ENCODE data around the gene VLDLR. TPM values are rescaled to one million over a fixed set of nuclear protein-coding genes. Genes with fewer than 3 reads are reported as not detected.
"Not testable (repeated sequence)": the region's sequence is repeated elsewhere in the genome, so short reads cannot be mapped to it uniquely, and the experiment has no call there.

Gene VLDLR
- total RNA-seq, 2 experiments from 2014 or later, result 13.0 to 17.1 TPM

GRCh38 chr9:2693056-2693455, 71.5 kb downstream of the VLDLR start:
- TF ChIP-seq CTCF (IDR thresholded peaks at IDR 0.05), result no peak
- H3K9me3 Mint-ChIP-seq, result no peaks in the 10 kb centered on the region
- no peaks in the 10 kb centered on the region for H3K4me1 Mint-ChIP-seq (ENCODE audit: low read depth)
- no peaks in the 10 kb centered on the region for H3K27me3 Mint-ChIP-seq
- no peak for DNase-seq
- intact Hi-C loops (cut with micrococcal nuclease), result no loop called here
- no peak overlapping the region for H3K4me3 Mint-ChIP-seq
- no peak overlapping the region for H3K27ac Mint-ChIP-seq
- no peak for ATAC-seq
- ChIA-PET POLR2A (no interaction called here), CTCF (no interaction called here)
- H3K36me3 Mint-ChIP-seq (ENCODE audit: low read depth), result peaks cover 3% of the 10 kb centered on the region

- Mint-ChIP-seq H3K27ac (no peak overlapping the region), H3K27me3 (no peaks in the 10 kb centered on the region), H3K4me3 (no peak overlapping the region), H3K4me1 (ENCODE audit: low read depth) (no peaks in the 10 kb centered on the region), H3K9me3 (no peaks in the 10 kb centered on the region), H3K36me3 (ENCODE audit: low read depth) (peaks cover 3% of the 10 kb centered on the region)
- ChIA-PET POLR2A (no interaction called here), CTCF (no interaction called here)
- no peak for TF ChIP-seq CTCF (IDR thresholded peaks at IDR 0.05)
- intact Hi-C loops (cut with micrococcal nuclease), result no loop called here
- DNase-seq, result no peak
- ATAC-seq, result no peak
Measured at GRCh38 chr9:2697492-2697891, 75.9 kb downstream of the VLDLR start.

GRCh38 chr9:2700398-2700797, 78.8 kb downstream of the VLDLR start:
- no peak for DNase-seq
- intact Hi-C loops (cut with micrococcal nuclease), result no loop called here
- Mint-ChIP-seq H3K27ac (no peak overlapping the region), H3K36me3 (ENCODE audit: low read depth) (peaks cover 2% of the 10 kb centered on the region), H3K4me1 (ENCODE audit: low read depth) (no peaks in the 10 kb centered on the region), H3K9me3 (no peaks in the 10 kb centered on the region), H3K27me3 (no peaks in the 10 kb centered on the region), H3K4me3 (no peak overlapping the region)
- CTCF ChIA-PET, result no interaction called here
- POLR2A ChIA-PET, result no interaction called here
- no peak for TF ChIP-seq CTCF (IDR thresholded peaks at IDR 0.05)
- no peak for ATAC-seq

- DNase-seq (no peak), ATAC-seq (no peak)
- Mint-ChIP-seq H3K27ac (no peak overlapping the region), H3K4me3 (no peak overlapping the region), H3K4me1 (ENCODE audit: low read depth) (no peaks in the 10 kb centered on the region), H3K9me3 (no peaks in the 10 kb centered on the region), H3K27me3 (no peaks in the 10 kb centered on the region), H3K36me3 (ENCODE audit: low read depth) (peaks cover 2% of the 10 kb centered on the region)
- no peak for TF ChIP-seq CTCF (IDR thresholded peaks at IDR 0.05)
- intact Hi-C loops (cut with micrococcal nuclease), result no loop called here
- POLR2A ChIA-PET, result no interaction called here
- CTCF ChIA-PET, result no interaction called here
Measured at GRCh38 chr9:2700909-2701550, 79.4 kb downstream of the VLDLR start.

- Mint-ChIP-seq H3K4me1 (ENCODE audit: low read depth) (no peaks in the 10 kb centered on the region), H3K27me3 (no peaks in the 10 kb centered on the region), H3K4me3 (no peak overlapping the region), H3K9me3 (no peaks in the 10 kb centered on the region), H3K36me3 (ENCODE audit: low read depth) (peaks cover 4% of the 10 kb centered on the region), H3K27ac (no peak overlapping the region)
- TF ChIP-seq CTCF (IDR thresholded peaks at IDR 0.05), result no peak
- no peak for DNase-seq
- ChIA-PET CTCF (no interaction called here), POLR2A (no interaction called here)
- no peak for ATAC-seq
- intact Hi-C loops (cut with micrococcal nuclease), result no loop called here
Measured at GRCh38 chr9:2704504-2704903, 82.9 kb downstream of the VLDLR start.

GRCh38 chr9:2707256-2707655, 85.7 kb downstream of the VLDLR start:
- H3K27ac Mint-ChIP-seq; H3K4me1 Mint-ChIP-seq (ENCODE audit: low read depth); intact Hi-C loops (cut with micrococcal nuclease); H3K27me3 Mint-ChIP-seq; H3K4me3 Mint-ChIP-seq; DNase-seq; CTCF ChIA-PET; ATAC-seq; H3K36me3 Mint-ChIP-seq (ENCODE audit: low read depth); H3K9me3 Mint-ChIP-seq; POLR2A ChIA-PET: not testable (repeated sequence)

Measured in activated CD8-positive, alpha-beta T cell treated with anti-CD3 and anti-CD28 coated beads for 36 hours (primary cell).